ENCODE measurements around the gene ADD1.

The ADD1 gene

DNA sequence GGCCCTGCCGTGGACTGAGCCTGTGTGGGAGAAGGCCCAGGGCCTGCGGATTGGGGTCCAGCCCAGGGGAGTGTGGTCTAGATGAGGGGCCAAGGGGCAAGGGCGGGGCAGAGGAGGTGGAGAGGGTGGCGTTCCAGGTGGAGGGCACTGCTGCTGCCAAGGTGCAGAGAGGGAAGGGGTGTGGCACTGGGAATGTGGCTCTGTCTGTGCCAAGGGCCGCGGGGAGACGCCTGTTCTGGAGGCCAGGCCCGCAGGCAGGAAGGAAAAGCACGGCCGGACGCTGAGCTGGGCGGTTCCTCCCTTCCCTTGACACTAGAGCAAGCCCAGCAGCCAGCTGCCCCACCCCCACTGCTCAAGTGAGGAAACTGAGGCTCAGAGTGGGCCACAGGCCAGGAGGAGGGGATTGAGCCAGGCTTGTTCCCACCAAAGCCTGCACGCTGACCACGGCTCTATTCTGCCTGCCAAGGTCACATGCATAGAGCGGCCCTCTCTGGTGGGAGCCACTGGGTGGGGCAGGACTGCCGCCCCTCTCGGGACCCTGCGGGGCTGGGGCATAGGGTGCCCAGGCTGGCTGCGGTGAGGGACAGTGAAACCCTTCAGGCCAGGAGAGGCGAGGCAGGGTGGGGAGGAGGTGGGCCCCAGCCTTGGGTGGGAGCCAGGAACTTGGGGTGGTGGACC is 37.8 kb upstream of the ADD1 start:
- DNase-seq, result no peak

GRCh38 chr4:2806390-2807355 is 37.0 kb upstream of the ADD1 start:
- DNase-seq, result peak; percentile 12

GRCh38 chr4:2807571-2807970 is 36.1 kb upstream of the ADD1 start:
- DNase-seq, result no peak

- DNase-seq, result no peak
Observed at GRCh38 chr4:2808001-2808400, 35.6 kb upstream of the ADD1 start.

DNA sequence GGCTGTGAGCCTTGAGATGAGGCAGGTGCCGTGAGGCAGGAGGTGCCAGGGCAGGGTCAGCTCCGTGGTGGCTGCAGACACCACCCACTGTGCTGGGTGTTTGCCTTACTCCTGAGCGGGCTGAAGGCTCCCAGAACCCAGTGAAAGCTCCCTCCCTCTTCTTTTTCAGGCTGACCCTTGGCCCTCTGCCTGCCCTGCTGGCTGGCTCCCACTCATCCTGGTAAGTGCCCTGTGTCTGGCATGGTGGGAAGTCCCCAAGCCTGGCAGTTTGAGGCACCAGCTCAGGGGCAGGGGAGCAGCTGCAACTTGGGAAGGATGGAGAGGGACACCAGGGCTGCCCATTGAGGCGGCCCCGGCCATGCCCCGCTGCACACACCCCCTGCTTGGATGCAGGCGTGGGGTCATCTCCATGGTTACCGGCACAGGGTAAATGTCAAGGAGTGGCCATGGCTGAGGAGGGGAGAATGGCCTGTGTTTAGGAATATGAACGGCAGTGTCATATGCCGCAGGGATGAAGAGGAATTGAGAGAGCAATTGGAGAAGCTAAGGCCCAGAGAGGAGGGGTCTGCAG is 33.9 kb upstream of the ADD1 start:
- peak; percentile 19 for DNase-seq

- no peak for DNase-seq
Observed at GRCh38 chr4:2810388-2810787, 33.3 kb upstream of the ADD1 start.

GRCh38 chr4:2811830-2812611 is 31.6 kb upstream of the ADD1 start:
- peak; percentile 56 for DNase-seq

DNA sequence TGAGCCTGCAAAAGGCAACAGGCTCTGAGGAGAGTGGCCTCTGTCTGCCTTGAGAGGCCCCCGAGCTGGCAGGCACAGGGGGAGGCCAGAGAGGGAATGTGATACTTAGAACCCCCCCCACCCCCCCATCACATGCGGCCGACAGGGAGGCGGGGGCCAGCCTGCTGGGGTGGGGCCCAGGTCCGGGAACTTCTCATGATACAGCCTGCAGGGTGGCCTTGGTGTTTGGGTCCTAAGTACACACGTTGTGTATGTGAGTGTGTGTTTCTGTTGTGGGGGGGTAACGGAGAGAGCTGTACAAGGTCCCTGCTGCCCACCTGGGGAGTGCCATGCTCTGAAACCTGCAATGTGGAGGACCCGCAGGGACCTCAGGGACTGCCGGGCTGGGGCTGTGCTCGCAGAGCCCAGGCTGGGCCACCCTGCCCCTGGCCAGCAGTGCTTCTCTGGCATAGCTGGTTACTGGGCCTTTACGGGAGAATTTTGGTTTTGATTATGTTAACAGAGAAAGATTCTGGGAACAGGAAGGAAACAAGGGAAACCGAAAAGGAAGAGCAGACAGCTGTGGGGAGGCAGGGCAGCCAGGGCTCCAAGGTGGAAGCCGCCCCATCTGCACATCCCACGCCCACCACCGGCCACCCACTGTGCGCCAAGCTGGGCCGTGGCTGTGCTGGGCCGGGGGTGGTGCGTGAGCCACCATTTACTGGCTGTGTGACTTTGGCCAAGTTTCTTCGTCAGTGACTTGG is 30.9 kb upstream of the ADD1 start:
- no peak for DNase-seq

GRCh38 chr4:2813446-2814405 is 29.9 kb upstream of the ADD1 start:
- no peak for DNase-seq

GRCh38 chr4:2814627-2815270 is 28.9 kb upstream of the ADD1 start:
- no peak for DNase-seq

DNA sequence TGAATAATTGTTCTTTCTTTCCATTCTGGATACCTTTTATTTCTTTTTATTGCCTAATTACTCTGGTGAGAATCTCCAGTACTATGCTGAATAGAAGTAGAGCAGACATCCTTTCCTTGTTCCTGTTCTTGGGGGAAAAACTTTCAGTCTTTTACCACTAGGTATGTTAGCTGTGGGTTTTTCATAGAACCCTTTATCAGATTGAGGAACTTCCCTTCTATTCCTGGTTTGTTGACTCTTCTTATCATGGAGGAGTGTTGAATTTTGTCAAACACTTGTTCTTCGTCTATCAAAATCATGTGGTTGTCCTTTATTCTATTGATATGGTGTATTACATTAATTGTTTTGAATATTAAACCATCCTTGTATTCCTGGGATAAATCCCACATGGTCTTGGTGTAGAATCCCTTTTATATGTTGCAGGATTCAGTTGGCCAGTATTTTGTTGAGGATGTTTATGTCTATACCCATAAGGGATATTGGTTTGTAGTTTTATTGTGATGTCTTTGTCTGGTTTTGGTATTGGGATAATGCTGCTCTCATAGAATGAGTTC is 27.2 kb upstream of the ADD1 start:
- no peak for DNase-seq

- no peak for DNase-seq
Observed at GRCh38 chr4:2817137-2817536, 26.5 kb upstream of the ADD1 start.

- DNase-seq, result peak; percentile 63
Observed at GRCh38 chr4:2817701-2818350, 25.8 kb upstream of the ADD1 start.

DNA sequence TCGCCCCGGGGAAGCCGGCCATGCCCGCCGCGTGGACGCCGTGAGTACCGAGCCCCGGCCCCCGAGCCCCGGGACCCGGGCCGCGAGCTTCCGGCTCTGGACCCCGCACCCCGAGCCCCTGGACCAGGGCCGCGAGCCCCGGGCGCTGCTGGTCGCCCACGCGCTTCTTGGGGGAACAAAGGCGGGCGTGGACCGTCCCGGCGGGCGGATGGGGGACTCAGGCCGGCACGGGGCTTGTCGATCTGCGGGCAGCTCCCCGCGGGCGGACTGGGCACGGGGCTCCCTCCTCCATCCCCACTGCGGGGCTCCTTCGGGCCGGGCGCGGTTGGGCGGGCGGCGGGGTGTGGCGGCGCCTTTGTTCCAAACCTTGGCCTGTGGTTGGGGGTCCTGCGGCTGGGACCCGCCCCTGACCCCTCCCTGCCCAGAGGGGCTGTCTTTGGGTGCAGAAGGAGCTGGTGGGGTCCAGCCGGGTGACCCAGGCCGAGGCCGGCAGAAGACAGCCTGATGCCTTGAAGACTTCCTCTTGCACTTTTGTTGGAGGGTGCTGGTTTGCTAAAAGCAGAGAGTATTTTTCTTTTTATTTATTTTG is 25.2 kb upstream of the ADD1 start:
- peak; percentile 31 for DNase-seq

DNA sequence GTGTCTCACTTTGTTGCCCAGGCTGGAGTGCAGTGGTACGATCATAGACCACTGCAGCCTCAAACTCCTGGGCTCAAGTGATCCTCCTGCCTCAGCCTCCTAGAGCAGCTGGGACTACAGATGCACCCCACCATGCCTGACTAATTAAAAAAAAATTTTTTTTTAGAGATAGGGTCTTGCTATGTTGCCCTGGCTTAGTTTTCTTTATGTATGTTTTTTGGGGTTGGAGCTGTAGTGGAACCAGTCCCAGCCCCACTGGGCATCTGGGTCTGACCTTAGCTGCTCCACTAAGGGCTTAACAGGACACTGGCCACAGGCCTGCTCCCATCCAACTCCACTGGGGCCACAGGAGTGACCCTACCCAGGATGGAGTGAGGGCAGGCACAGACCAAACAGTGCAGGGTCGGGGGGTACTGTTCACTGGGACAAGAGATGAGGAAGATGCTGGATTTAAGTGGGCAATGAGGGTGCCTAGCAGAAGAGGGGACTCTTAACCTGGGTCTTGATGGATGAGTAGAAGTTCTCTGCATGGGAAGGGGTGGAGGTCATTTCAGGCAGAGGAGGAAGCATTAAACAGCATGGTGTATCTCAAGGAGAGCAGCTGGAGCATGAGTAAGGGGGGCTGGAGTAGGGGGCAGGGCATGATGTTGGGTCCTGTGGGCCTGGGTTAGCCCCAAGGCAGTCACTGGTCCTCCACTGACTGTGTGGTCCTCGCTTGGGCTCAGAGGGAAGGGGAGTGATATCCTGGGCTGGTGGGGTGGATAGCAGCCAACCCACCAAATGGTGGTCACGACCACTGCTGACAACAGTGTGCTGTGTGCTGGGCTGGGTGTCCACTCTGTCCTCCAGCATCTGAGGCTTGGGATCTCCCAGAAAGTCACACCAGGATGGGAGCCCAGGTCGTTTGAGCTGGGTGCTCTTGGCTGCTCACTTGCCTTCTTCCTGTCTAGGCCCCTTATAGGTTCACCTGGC is 24.1 kb upstream of the ADD1 start:
- DNase-seq, result no peak

DNA sequence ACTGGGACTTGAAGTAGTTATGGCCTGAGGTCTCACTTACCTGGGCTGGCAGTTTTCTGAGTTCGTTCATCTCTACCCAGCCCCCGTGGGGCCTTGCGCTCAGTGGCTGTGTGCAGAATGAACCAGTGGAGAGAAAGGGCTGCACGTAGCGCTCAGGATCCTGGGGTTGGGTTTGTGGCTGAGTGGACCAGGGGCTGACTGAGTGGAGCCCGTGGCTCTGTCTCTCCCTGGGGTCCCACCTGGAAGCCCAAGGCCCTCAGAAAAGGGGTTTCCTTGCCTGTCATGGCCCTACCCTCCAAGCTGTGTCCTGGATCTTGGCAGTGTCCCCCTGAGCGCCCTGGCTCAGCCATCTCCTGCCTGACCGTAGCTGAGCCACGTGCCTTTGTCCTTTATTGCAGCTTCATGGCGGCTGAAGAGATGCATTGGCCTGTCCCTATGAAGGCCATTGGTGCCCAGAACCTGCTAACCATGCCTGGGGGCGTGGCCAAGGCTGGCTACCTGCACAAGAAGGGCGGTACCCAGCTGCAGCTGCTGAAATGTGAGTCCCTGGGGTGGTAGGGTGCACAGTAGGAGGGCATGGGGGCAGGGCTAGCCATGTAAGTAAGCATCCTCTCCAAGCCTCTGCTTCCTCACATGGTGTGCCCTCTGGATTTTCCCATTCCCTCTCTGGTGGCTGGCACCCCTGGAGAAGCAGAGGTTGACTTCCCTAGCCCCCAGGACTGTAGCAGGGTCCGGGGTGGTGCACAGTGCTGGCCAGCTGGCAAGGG is 23.2 kb upstream of the ADD1 start:
- DNase-seq, result peak; percentile 10
